HG03520 (cell line): ENCODE data around the gene HSPA4.
A peak's percentile ranks its signal among the peaks of the same experiment; 100 is the strongest.
"Not testable (repeated sequence)": the region's sequence is repeated elsewhere in the genome, so short reads cannot be mapped to it uniquely, and the experiment has no call there.

Source experiments
- ATAC-seq: cut with Tn5 transposase; IDR thresholded peaks from one replicate; pipeline ENCODE4 v1.9.1; 2021; ENCODE audit warnings: mild to moderate bottlenecking, moderate library complexity; ENCODE audit not compliant: unreplicated experiment

HSPA4 gene

GRCh38 chr5:133051542-133052316, at the start of gene HSPA4:
TSS of gene HSPA4 (plus strand) at chr5:133052013. CDS start at chr5:133052251, 238 bp downstream.
- peak; percentile 85 for ATAC-seq

- no peak for ATAC-seq
Measured at GRCh38 chr5:133006653-133007052, 45.2 kb upstream of the HSPA4 start.

GRCh38 chr5:133008455-133008854, 43.4 kb upstream of the HSPA4 start:
- ATAC-seq = not testable (repeated sequence)

GRCh38 chr5:133015466-133015865, 36.3 kb upstream of the HSPA4 start:
- no peak for ATAC-seq

- ATAC-seq = no peak
Measured at GRCh38 chr5:133017964-133018363, 33.8 kb upstream of the HSPA4 start.

- not testable (repeated sequence) for ATAC-seq
Measured at GRCh38 chr5:133019471-133019870, 32.3 kb upstream of the HSPA4 start.

GRCh38 chr5:133025804-133026663, 25.8 kb upstream of the HSPA4 start, which contains the start of gene ZCCHC10:
TSS of gene ZCCHC10 (minus strand) at chr5:133026549. CDS start at chr5:133026537, 12 bp downstream.
- ATAC-seq = peak; percentile 89

GRCh38 chr5:133026664-133027153, 25.1 kb upstream of the HSPA4 start:
- no peak for ATAC-seq

- ATAC-seq = no peak
Measured at GRCh38 chr5:133029416-133029815, 22.4 kb upstream of the HSPA4 start.

- ATAC-seq = no peak
Measured at GRCh38 chr5:133030343-133031005, 21.3 kb upstream of the HSPA4 start.

GRCh38 chr5:133032852-133033742, 18.7 kb upstream of the HSPA4 start:
- ATAC-seq = no peak

GRCh38 chr5:133034064-133034463, 17.7 kb upstream of the HSPA4 start:
- no peak for ATAC-seq

- ATAC-seq = no peak
Measured at GRCh38 chr5:133035224-133035623, 16.6 kb upstream of the HSPA4 start.

- not testable (repeated sequence) for ATAC-seq
Measured at GRCh38 chr5:133036677-133037076, 15.1 kb upstream of the HSPA4 start.

- no peak for ATAC-seq
Measured at GRCh38 chr5:133041157-133041784, 10.5 kb upstream of the HSPA4 start.

GRCh38 chr5:133041910-133042309, 9.9 kb upstream of the HSPA4 start:
- no peak for ATAC-seq

GRCh38 chr5:133046560-133046959, 5.3 kb upstream of the HSPA4 start:
- not testable (repeated sequence) for ATAC-seq

- ATAC-seq = no peak
Measured at GRCh38 chr5:133047404-133047803, 4.4 kb upstream of the HSPA4 start.

GRCh38 chr5:133048993-133049725, 2.7 kb upstream of the HSPA4 start:
- ATAC-seq = no peak
